ENCODE data around the gene ADAMTS4.

ADAMTS4 gene

DNA sequence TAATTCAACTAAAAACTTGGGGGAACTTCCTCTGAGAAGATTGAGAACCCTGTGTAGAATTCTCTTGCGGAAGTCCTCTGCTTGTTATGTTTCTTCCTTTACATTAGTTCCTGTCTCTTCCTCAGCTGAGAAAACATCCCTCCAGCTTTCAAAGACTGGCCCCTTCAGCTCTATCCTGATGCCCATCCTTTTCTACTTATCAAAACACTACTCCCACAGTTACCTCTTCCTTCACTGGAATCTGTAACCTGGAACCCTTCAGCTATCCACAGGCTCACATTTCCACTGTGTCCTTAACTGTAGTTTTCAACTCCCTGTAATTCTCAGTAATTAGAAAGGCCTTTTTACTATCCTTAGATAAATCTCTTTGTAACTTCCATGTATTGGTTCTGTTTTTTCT, 60.4 kb downstream of the ADAMTS4 start:
- DNase-seq, result no peak

DNA sequence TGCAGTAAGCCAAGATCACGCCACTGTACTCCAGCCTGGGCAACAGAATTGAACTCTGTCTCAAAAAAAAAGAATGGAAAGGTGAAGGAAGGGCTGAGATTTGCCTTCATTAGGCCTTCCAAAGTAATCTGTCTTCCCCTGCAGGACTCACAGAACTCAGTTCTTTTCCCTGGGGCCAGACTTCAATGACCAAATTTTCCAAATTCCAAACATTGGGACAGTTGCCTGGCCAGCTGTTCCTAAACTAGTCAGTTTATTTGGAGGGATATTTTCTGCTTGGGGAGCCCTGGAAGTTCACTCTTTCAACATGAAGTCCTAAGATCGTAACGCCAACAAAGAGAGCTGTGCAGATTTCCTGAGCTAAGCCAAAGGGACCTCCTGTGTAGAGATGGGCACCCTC, 61.0 kb downstream of the ADAMTS4 start:
- DNase-seq, result no peak
